Upper lobe of right lung (tissue), 1 donor: ENCODE data around the gene DNASE1L2. TPM values are rescaled to one million over a fixed set of nuclear protein-coding genes. Genes with fewer than 3 reads are reported as not detected.

Source experiments
- ATAC-seq: fragments of 200-7000 bp; cut with Tn5 transposase; one replicate; pipeline ENCODE4 v1.9.1; 2020; ENCODE audit warnings: mild to moderate bottlenecking, moderate library complexity
- DNase-seq: peaks from one replicate; pipeline ENCODE4 v3.0.0-alpha.2; 2020
- H3K27ac ChIP-seq: fragments of 200-600 bp; one replicate; pipeline ENCODE4 v1.8.0; 2022
- H3K27me3 ChIP-seq: fragments of 200-600 bp; one replicate; pipeline ENCODE4 v1.8.0; 2022; ENCODE audit warnings: mild to moderate bottlenecking
- H3K36me3 ChIP-seq: fragments of 200-600 bp; one replicate; pipeline ENCODE4 v1.8.0; 2022
- H3K4me1 ChIP-seq: fragments of 200-600 bp; one replicate; pipeline ENCODE4 v1.8.0; 2022
- H3K4me3 ChIP-seq: fragments of 200-600 bp; one replicate; pipeline ENCODE4 v1.8.0; 2022; ENCODE audit warnings: mild to moderate bottlenecking
- H3K9me3 ChIP-seq: fragments of 200-600 bp; one replicate; pipeline ENCODE4 v1.8.0; 2022
- intact Hi-C: fragments of 100-400 bp; cut with DNase I; formaldehyde crosslinking; loops from one replicate; pipeline ENCODE4 v1.11.0; 2022
- total RNA-seq: library from RNA; stranded (reverse); fragmentation: NEBNext Ultra II Directional; extraction: Animal tissue kit (Norgen Biotek cat#: 25700); gene quantifications from one replicate; pipeline ENCODE4 v1.2.1, GENCODE V29; 2021
- TF ChIP-seq, protein P1 (sequence below): fragments of 200-600 bp; IDR thresholded peaks from one replicate; pipeline ENCODE4 v1.8.0; 2022; ENCODE audit warnings: antibody characterized with exemption
- donor health status: DM: no; HTN: yes; CAD: no; lungs with severe emphysema.

DNASE1L2 gene
- total RNA-seq, 1 donor from 2014 or later, result 0.78 TPM

DNA sequence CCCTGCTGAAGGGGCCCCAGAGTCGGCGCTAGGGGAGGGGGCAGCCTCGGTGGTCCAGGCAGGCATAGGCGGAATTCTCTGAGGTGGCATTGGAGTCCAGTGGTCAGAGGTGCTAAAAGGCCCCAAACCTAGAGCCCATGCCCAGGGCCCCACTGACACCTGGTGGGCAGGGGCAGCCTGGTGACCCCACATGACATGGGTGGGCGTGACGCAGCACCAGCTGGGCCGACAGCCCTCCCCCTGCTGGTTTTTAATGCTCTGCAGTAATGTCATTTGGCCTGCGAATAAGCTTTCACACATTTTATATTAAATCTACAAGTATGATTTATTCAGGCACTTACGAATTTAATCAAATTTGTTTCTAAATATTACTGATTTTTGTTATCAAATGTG lies 33.8 kb downstream of the DNASE1L2 start:
- ATAC-seq (no peak), DNase-seq (no peak)
- TF ChIP-seq, protein P1, sequence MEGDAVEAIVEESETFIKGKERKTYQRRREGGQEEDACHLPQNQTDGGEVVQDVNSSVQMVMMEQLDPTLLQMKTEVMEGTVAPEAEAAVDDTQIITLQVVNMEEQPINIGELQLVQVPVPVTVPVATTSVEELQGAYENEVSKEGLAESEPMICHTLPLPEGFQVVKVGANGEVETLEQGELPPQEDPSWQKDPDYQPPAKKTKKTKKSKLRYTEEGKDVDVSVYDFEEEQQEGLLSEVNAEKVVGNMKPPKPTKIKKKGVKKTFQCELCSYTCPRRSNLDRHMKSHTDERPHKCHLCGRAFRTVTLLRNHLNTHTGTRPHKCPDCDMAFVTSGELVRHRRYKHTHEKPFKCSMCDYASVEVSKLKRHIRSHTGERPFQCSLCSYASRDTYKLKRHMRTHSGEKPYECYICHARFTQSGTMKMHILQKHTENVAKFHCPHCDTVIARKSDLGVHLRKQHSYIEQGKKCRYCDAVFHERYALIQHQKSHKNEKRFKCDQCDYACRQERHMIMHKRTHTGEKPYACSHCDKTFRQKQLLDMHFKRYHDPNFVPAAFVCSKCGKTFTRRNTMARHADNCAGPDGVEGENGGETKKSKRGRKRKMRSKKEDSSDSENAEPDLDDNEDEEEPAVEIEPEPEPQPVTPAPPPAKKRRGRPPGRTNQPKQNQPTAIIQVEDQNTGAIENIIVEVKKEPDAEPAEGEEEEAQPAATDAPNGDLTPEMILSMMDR, result no peak
- Histone ChIP-seq H3K36me3 (peaks cover 2% of the 10 kb centered on the region), H3K4me1 (peaks cover 29% of the 10 kb centered on the region), H3K9me3 (no peaks in the 10 kb centered on the region), H3K27ac (no peak overlapping the region), H3K4me3 (no peak overlapping the region), H3K27me3 (no peaks in the 10 kb centered on the region)
- intact Hi-C loops, result no loop called here

DNA sequence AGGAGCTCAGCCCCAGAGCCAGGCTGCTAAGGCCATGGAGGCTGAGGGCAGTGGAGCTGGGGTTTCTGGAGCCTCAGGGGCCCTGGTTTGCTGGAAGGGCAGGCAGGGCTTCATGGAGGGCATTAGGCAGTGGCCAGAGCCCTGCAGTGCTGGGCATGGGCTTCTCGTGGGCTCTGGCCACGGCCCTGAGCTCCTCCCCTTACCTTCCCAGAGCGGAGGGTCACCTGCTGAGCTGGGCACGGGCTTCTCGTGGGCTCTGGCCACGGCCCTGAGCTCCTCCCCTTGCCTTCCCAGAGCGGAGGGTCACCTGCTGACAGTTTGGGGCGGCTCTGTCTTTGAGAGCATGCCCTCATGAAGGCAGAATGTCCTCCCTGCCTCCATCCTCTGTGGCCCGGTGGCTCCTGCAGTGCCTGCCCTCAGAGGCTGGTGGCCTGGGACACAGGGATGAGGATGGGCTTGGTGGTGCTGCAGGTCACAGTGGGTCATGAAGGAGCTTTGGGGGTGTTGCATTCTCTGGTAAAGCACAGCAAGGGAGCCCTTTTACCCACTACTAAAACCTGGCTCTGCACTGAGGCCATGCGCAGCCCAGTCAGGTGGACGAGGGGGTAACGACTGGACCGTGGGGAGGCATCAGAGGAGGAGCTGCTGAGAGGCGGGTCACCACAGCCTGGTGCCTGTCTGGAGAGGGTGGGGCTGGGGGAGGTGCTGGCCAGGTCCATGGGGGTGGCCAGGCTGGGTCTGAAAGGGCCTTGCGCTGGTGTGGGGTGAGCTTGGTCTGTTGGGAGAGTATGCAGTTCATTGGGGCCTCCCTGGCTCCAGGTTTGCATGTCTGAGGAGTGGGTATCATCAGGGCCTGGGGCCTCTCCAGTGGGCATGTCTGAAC lies 34.6 kb downstream of the DNASE1L2 start:
- Histone ChIP-seq H3K36me3 (no peaks in the 10 kb centered on the region), H3K4me3 (no peak overlapping the region), H3K9me3 (no peaks in the 10 kb centered on the region), H3K27me3 (no peaks in the 10 kb centered on the region), H3K4me1 (peaks cover 22% of the 10 kb centered on the region), H3K27ac (no peak overlapping the region)
- intact Hi-C loops, result no loop called here
- TF ChIP-seq, protein P1, result no peak
- DNase-seq (peak; percentile 79), ATAC-seq (peak; percentile 0)

DNA sequence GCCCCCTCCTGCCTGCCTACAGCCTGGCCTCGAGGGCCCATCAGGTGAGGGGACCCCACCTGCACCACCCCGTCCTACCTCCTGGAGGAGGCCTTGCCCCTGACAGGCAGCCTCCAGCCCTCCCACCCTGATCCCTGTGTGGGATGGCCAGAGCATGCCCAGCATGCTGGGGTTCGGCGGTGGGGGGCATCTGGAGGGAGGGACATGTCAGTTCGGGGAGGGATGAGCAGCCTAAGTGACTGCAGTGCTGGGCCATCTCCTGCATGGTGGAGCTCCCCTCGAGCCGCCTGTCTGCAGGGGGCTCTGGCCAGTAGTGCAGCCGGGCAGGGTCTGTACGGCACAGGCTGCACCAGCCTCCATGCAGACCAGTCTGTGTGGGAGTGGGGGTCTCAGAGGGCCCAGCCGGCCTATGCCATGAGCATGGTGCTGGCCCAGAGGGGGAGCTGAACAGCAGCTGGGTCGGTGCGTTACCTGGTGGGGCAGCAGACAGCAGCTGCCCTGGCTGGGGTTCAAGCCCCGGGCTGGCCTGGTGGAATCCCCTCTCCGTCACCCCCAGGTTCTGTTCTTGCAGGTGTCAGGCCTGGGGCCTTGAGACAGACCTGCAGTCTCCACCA lies 35.7 kb downstream of the DNASE1L2 start:
- Histone ChIP-seq H3K36me3 (peaks cover 7% of the 10 kb centered on the region), H3K4me1 (peaks cover 14% of the 10 kb centered on the region), H3K9me3 (no peaks in the 10 kb centered on the region), H3K27ac (no peak overlapping the region), H3K4me3 (no peak overlapping the region), H3K27me3 (no peaks in the 10 kb centered on the region)
- DNase-seq, result peak; percentile 76
- intact Hi-C loops, result no loop called here
- TF ChIP-seq, protein P1, result no peak
- no peak for ATAC-seq

DNA sequence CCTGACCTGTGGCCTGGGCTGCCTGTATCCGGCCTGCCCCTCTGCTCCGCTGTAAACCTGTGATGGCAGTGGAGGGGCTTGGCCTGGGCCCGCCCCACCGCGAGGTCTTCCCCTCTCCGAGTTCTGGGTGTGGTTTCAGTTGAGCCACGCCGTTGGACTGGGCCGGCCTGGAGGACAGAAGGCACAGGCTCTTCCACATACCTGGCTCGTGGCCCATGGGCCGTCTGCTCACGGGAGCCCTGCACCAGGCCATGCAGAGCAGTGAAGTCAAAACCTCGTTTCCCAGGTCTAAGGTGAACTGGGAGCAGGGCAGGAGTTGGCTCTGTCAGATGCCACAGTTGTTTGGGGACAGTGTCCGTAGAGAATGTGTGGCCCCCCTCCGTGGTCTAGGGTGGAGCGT lies 37.2 kb downstream of the DNASE1L2 start:
- intact Hi-C loops, result no loop called here
- no peak overlapping the region for H3K27ac ChIP-seq
- no peaks in the 10 kb centered on the region for H3K9me3 ChIP-seq
- H3K4me3 ChIP-seq, result no peak overlapping the region
- peaks cover 21% of the 10 kb centered on the region for H3K36me3 ChIP-seq
- peak; percentile 9 for ATAC-seq
- peaks cover 13% of the 10 kb centered on the region for H3K4me1 ChIP-seq
- TF ChIP-seq, protein P1, result no peak
- DNase-seq, result peak; percentile 83
- no peaks in the 10 kb centered on the region for H3K27me3 ChIP-seq

DNA sequence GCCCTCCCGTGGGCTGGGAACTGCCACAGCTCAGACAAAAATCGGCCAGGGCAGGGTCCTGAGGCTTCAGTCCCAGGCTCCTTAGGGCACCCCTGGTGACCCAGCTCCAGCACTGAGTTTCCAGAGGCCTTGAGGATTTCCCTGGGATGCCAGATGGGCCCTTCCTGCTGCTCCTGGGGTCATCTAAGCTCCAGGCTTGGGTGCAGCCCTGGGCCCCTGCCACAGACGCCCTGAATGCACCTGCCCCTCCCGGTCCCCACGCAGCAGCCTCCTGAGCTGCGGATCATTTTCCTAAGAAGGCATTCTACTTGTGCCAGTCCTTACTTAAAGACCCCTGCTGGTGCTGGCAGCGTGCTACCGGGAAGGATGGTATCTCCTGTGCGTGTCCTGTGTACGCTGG lies 37.7 kb downstream of the DNASE1L2 start:
- H3K36me3 ChIP-seq, result peaks cover 25% of the 10 kb centered on the region
- TF ChIP-seq, protein P1, result no peak
- ATAC-seq (no peak), DNase-seq (no peak)
- H3K27me3 ChIP-seq, result no peaks in the 10 kb centered on the region
- intact Hi-C loops, result no loop called here
- no peaks in the 10 kb centered on the region for H3K9me3 ChIP-seq
- peaks cover 13% of the 10 kb centered on the region for H3K4me1 ChIP-seq
- no peak overlapping the region for H3K4me3 ChIP-seq
- no peak overlapping the region for H3K27ac ChIP-seq
